ENCODE results near the gene COTL1. TPM values are rescaled to one million over a fixed set of nuclear protein-coding genes. Genes with fewer than 3 reads are reported as not detected.

Gene COTL1
- total and polyA plus RNA-seq, 2 of the 13 experiments (the other 11 are each of a cell fraction or from before 2014, with no cell fraction given), result 8.7 to 16.9 TPM

- Histone ChIP-seq H3K4me2 (ENCODE audit: low read depth, low read length) (no peak overlapping the region), H3K27me3 (ENCODE audit: control insufficient read depth in 1 of 2, insufficient read depth in 2 of 2, low read length in 2 of 2) (peaks cover 1 to 25% of the 10 kb centered on the region in 2 experiments; a peak in 3 of 5 replicates), H3K9me3 (ENCODE audit: low read length) (no peaks in the 10 kb centered on the region), H3K79me2 (ENCODE audit: insufficient read depth, low read length) (no peaks in the 10 kb centered on the region), H3K27ac (ENCODE audit: extremely low read length, insufficient read depth, low read length) (no peak overlapping the region), H3K4me1 (ENCODE audit: insufficient read depth, low read length) (peaks cover 28% of the 10 kb centered on the region), H4K20me1 (ENCODE audit: insufficient read depth, low read length) (no peaks in the 10 kb centered on the region), H3K9ac (ENCODE audit: insufficient read depth, low read depth, low read length) (no peak overlapping the region), H3K36me3 (replicated peaks in 1 of 2; ENCODE audit: control insufficient read depth in 1 of 2, insufficient read depth in 2 of 2, low read length in 2 of 2) (no peaks in the 10 kb centered on the region), H2AFZ (ENCODE audit: low read length) (no peak overlapping the region), H3K4me3 (replicated peaks in 1 of 3; ENCODE audit: insufficient read depth in 1 of 3, low read depth in 2 of 3, low read length in 3 of 3) (no peak overlapping the region)
- 35% methylated on average over 4 of the region's 4 CpGs for WGBS (ENCODE audit: low lambda C conversion rate)
- ChIA-PET POLR2A (no interaction called here), CTCF (ENCODE audit: low intra/inter-chr PET ratio, low total read pairs) (no interaction called here)
- no peak for FAIRE-seq
- no peak for ATAC-seq
- intact Hi-C loops (cut with micrococcal nuclease; ENCODE audit: unreplicated experiment), result no loop called here
- in situ Hi-C loops (cut with HindIII; ENCODE audit: extremely low pct_ligation_motif_present, low pct_unique_long_range_greater_than_20kb), result no loop called here
- no TSS peak for BruUV-seq (replicated peaks)
- DNase-seq (ENCODE audit: low spot score), result no peak
- TF ChIP-seq MXD4 (CRISPR knock-in tag; IDR thresholded peaks at IDR 0.05), result no peak
- TF ChIP-seq ZNF543 (CRISPR knock-in tag; IDR thresholded peaks at IDR 0.05), result no peak
- no peak for TF ChIP-seq KLF12 (CRISPR knock-in tag; IDR thresholded peaks at IDR 0.05; ENCODE audit: borderline replicate concordance)
- no peak for TF ChIP-seq TCF12 (IDR thresholded peaks at IDR 0.05)
- no peak for TF ChIP-seq TCF12 (CRISPR knock-in tag; IDR thresholded peaks at IDR 0.05)
- TF ChIP-seq HINFP (CRISPR knock-in tag; IDR thresholded peaks at IDR 0.05; ENCODE audit: low read depth), result no peak
- TF ChIP-seq RBM22 (optimal IDR thresholded peaks at IDR 0.05; ENCODE audit: low read length), result no peak
- no peak for TF ChIP-seq CTCF (CRISPR knock-in tag; IDR thresholded peaks at IDR 0.05)
- TF ChIP-seq PRMT3 (CRISPR knock-in tag; IDR thresholded peaks at IDR 0.05; ENCODE audit: borderline replicate concordance, low read depth), result no peak
- TF ChIP-seq ZFP36L2 (CRISPR knock-in tag; IDR thresholded peaks at IDR 0.05), result no peak
- no peak for TF ChIP-seq NAIF1 (CRISPR knock-in tag; IDR thresholded peaks at IDR 0.05; ENCODE audit: borderline replicate concordance)
- no peak for TF ChIP-seq ZNF709 (CRISPR knock-in tag; IDR thresholded peaks at IDR 0.05)
- TF ChIP-seq HMGXB4 (CRISPR knock-in tag; IDR thresholded peaks at IDR 0.05; ENCODE audit: borderline replicate concordance in 1 of 2, low read depth in 1 of 2), result no peak
These were observed 13.2 kb upstream of the COTL1 start for GRCh38 chr16:84631153-84631466.
